K562 (cell line): Measurements from ENCODE around the gene SLC35E3. TPM values are rescaled to one million over a fixed set of nuclear protein-coding genes. Genes with fewer than 3 reads are reported as not detected.

Experiments
- polyA plus RNA-seq, 8 experiments: library from polyadenylated mRNA; depleted of rRNA in 4 of 8; stranded (reverse) in 5 of 8; unstranded in 3 of 8; fragments of >200 nt; fragmentation: Nextera tagmentation in 2 of 8; fragmentation: Illumina TruSeq in 1 of 8; extraction: Ambion mirVana in 2 of 8; extraction: Trizol in 1 of 8; gene quantifications; 2 replicates each; pipeline versions ENCODE4 v1.2.1 to v1.2.3, GENCODE V29; 2011 to 2014; ENCODE audit warnings: inconsistent platforms in 1 of 8, missing spikeins in 1 of 8
- total RNA-seq, 7 experiments: library from RNA; depleted of rRNA in 6 of 7; stranded (reverse); fragments of >200 nt in 6 of 7; fragmentation: Illumina TruSeq in 2 of 7; extraction: Trizol in 2 of 7; gene quantifications; 2 replicates each; pipeline versions ENCODE4 v1.2.1 to v1.2.3, GENCODE V29; 2011 to 2021; ENCODE audit warnings: low replicate concordance in 1 of 7
- TF ChIP-seq, protein P1 (sequence below): fragments of 450-650 bp; IDR thresholded peaks from 2 replicates; pipeline ENCODE4 v1.6.1; 2016; ENCODE audit warnings: mild to moderate bottlenecking, moderate library complexity

SLC35E3 gene
- total and polyA plus RNA-seq, 9 of the 15 experiments (the other 6 are each of a cell fraction or from before 2014, with no cell fraction given) = 1.2 to 5.9 (median 3.8) TPM

- TF ChIP-seq, protein P1, sequence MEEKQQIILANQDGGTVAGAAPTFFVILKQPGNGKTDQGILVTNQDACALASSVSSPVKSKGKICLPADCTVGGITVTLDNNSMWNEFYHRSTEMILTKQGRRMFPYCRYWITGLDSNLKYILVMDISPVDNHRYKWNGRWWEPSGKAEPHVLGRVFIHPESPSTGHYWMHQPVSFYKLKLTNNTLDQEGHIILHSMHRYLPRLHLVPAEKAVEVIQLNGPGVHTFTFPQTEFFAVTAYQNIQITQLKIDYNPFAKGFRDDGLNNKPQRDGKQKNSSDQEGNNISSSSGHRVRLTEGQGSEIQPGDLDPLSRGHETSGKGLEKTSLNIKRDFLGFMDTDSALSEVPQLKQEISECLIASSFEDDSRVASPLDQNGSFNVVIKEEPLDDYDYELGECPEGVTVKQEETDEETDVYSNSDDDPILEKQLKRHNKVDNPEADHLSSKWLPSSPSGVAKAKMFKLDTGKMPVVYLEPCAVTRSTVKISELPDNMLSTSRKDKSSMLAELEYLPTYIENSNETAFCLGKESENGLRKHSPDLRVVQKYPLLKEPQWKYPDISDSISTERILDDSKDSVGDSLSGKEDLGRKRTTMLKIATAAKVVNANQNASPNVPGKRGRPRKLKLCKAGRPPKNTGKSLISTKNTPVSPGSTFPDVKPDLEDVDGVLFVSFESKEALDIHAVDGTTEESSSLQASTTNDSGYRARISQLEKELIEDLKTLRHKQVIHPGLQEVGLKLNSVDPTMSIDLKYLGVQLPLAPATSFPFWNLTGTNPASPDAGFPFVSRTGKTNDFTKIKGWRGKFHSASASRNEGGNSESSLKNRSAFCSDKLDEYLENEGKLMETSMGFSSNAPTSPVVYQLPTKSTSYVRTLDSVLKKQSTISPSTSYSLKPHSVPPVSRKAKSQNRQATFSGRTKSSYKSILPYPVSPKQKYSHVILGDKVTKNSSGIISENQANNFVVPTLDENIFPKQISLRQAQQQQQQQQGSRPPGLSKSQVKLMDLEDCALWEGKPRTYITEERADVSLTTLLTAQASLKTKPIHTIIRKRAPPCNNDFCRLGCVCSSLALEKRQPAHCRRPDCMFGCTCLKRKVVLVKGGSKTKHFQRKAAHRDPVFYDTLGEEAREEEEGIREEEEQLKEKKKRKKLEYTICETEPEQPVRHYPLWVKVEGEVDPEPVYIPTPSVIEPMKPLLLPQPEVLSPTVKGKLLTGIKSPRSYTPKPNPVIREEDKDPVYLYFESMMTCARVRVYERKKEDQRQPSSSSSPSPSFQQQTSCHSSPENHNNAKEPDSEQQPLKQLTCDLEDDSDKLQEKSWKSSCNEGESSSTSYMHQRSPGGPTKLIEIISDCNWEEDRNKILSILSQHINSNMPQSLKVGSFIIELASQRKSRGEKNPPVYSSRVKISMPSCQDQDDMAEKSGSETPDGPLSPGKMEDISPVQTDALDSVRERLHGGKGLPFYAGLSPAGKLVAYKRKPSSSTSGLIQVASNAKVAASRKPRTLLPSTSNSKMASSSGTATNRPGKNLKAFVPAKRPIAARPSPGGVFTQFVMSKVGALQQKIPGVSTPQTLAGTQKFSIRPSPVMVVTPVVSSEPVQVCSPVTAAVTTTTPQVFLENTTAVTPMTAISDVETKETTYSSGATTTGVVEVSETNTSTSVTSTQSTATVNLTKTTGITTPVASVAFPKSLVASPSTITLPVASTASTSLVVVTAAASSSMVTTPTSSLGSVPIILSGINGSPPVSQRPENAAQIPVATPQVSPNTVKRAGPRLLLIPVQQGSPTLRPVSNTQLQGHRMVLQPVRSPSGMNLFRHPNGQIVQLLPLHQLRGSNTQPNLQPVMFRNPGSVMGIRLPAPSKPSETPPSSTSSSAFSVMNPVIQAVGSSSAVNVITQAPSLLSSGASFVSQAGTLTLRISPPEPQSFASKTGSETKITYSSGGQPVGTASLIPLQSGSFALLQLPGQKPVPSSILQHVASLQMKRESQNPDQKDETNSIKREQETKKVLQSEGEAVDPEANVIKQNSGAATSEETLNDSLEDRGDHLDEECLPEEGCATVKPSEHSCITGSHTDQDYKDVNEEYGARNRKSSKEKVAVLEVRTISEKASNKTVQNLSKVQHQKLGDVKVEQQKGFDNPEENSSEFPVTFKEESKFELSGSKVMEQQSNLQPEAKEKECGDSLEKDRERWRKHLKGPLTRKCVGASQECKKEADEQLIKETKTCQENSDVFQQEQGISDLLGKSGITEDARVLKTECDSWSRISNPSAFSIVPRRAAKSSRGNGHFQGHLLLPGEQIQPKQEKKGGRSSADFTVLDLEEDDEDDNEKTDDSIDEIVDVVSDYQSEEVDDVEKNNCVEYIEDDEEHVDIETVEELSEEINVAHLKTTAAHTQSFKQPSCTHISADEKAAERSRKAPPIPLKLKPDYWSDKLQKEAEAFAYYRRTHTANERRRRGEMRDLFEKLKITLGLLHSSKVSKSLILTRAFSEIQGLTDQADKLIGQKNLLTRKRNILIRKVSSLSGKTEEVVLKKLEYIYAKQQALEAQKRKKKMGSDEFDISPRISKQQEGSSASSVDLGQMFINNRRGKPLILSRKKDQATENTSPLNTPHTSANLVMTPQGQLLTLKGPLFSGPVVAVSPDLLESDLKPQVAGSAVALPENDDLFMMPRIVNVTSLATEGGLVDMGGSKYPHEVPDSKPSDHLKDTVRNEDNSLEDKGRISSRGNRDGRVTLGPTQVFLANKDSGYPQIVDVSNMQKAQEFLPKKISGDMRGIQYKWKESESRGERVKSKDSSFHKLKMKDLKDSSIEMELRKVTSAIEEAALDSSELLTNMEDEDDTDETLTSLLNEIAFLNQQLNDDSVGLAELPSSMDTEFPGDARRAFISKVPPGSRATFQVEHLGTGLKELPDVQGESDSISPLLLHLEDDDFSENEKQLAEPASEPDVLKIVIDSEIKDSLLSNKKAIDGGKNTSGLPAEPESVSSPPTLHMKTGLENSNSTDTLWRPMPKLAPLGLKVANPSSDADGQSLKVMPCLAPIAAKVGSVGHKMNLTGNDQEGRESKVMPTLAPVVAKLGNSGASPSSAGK = 0 out of 2 replicates have a peak, but pooled peaks have one; percentile 10
Observed at GRCh38 chr12:68807274-68807575, 61.2 kb downstream of the SLC35E3 start (continued).
